ENCODE results near the gene FER1L5.

DNA sequence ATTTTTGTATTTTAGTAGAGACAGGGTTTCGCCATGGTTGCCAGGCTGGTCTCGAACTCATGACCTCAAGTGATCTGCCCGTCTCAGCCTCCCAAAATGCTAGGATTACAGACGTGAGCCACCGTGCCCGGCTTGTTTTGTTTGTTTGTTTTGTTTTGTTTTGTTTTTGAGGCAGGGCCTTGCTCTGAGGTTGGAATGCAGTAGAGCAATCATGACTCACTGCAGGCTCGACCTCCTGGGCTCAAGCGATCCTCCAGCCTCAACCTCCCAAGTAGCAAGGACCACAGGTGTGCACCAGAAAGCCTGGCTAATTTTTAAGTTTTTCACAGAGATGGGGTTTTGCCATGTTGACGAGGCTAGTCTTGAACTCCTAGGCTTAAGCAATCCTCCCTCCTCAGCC is 109.2 kb downstream of the FER1L5 start:
- TF ChIP-seq, protein P1, sequence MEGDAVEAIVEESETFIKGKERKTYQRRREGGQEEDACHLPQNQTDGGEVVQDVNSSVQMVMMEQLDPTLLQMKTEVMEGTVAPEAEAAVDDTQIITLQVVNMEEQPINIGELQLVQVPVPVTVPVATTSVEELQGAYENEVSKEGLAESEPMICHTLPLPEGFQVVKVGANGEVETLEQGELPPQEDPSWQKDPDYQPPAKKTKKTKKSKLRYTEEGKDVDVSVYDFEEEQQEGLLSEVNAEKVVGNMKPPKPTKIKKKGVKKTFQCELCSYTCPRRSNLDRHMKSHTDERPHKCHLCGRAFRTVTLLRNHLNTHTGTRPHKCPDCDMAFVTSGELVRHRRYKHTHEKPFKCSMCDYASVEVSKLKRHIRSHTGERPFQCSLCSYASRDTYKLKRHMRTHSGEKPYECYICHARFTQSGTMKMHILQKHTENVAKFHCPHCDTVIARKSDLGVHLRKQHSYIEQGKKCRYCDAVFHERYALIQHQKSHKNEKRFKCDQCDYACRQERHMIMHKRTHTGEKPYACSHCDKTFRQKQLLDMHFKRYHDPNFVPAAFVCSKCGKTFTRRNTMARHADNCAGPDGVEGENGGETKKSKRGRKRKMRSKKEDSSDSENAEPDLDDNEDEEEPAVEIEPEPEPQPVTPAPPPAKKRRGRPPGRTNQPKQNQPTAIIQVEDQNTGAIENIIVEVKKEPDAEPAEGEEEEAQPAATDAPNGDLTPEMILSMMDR (IDR thresholded peaks at IDR 0.05), result no peak
- no peak for TF ChIP-seq POLR2A (IDR thresholded peaks at IDR 0.05)
